SK-N-SH treated with all-trans-retinoic acid at 6 μM for 48 hours (cell line): ENCODE results near the gene TUFT1.

Experiments used
- ATAC-seq: fragments of 200-7000 bp; cut with Tn5 transposase; 3 replicates; pipeline ENCODE4 v1.9.1; 2020; ENCODE audit warnings: mild to moderate bottlenecking, moderate library complexity
- ARNTL ChIP-seq: fragments of 450-650 bp; formaldehyde crosslinking; IDR thresholded peaks from 2 replicates; pipeline ENCODE4 v1.5.0; 2020; ENCODE audit warnings: low read depth, mild to moderate bottlenecking, moderate library complexity, borderline replicate concordance
- BACH2 ChIP-seq: fragments of 250-450 bp; sonication (Bioruptor Pico); IDR thresholded peaks from 2 replicates; pipeline ENCODE4 v1.9.0; 2021; ENCODE audit warnings: mild to moderate bottlenecking, borderline replicate concordance
- CREB5 ChIP-seq: fragments of 250-450 bp; sonication (Bioruptor Pico); IDR thresholded peaks from 2 replicates; pipeline ENCODE4 v1.5.1; 2020; ENCODE audit warnings: low read depth, mild to moderate bottlenecking, moderate library complexity
- CSDC2 ChIP-seq: fragments of 250-450 bp; sonication (Bioruptor Pico); IDR thresholded peaks from 2 replicates; pipeline ENCODE4 v1.5.0; 2020; ENCODE audit warnings: mild to moderate bottlenecking, moderate library complexity
- CSRNP3 ChIP-seq: fragments of 250-450 bp; sonication (Bioruptor Pico); IDR thresholded peaks from 2 replicates; pipeline ENCODE4 v1.5.1; 2021; ENCODE audit warnings: mild to moderate bottlenecking, moderate library complexity
- ESRRG ChIP-seq: fragments of 250-450 bp; sonication (Bioruptor Pico); IDR thresholded peaks from 2 replicates; pipeline ENCODE4 v1.6.1; 2021; ENCODE audit warnings: mild to moderate bottlenecking
- GLIS3 ChIP-seq: fragments of 250-450 bp; sonication (Bioruptor Pico); IDR thresholded peaks from 2 replicates; pipeline ENCODE4 v1.5.0; 2020; ENCODE audit warnings: mild to moderate bottlenecking, moderate library complexity
- ISL1 ChIP-seq: fragments of 250-450 bp; sonication (Bioruptor Pico); IDR thresholded peaks from 2 replicates; pipeline ENCODE4 v2.1.2; 2022; ENCODE audit warnings: mild to moderate bottlenecking, moderate library complexity
- OSR1 ChIP-seq: fragments of 250-450 bp; sonication (Bioruptor Pico); IDR thresholded peaks from 2 replicates; pipeline ENCODE4 v1.8.0; 2022; ENCODE audit warnings: moderate library complexity, mild to moderate bottlenecking, inconsistent platforms
- PATZ1 ChIP-seq: fragments of 250-450 bp; sonication (Bioruptor Pico); IDR thresholded peaks from 2 replicates; pipeline ENCODE4 v1.8.0; 2020; ENCODE audit warnings: mild to moderate bottlenecking, moderate library complexity, borderline replicate concordance
- POU6F1 ChIP-seq: fragments of 250-450 bp; sonication (Bioruptor Pico); IDR thresholded peaks from 2 replicates; pipeline ENCODE4 v1.8.0; 2021; ENCODE audit warnings: low read depth, mild to moderate bottlenecking, moderate library complexity, borderline replicate concordance
- PPARA ChIP-seq: fragments of 250-450 bp; sonication (Bioruptor Pico); IDR thresholded peaks from 2 replicates; pipeline ENCODE4 v1.5.0; 2020; ENCODE audit warnings: mild to moderate bottlenecking, borderline replicate concordance
- RARB ChIP-seq: fragments of 250-450 bp; sonication (Bioruptor Pico); IDR thresholded peaks from 2 replicates; pipeline ENCODE4 v1.8.0; 2021; ENCODE audit warnings: mild to moderate bottlenecking, moderate library complexity
- SNAI2 ChIP-seq: fragments of 250-450 bp; sonication (Bioruptor Pico); IDR thresholded peaks from 2 replicates; pipeline ENCODE4 v1.5.0; 2020; ENCODE audit warnings: mild to moderate bottlenecking, moderate library complexity
- TCF4 ChIP-seq: fragments of 250-450 bp; sonication (Bioruptor Pico); IDR thresholded peaks from 2 replicates; pipeline ENCODE4 v1.8.0; 2021; ENCODE audit warnings: mild to moderate bottlenecking, moderate library complexity, borderline replicate concordance
- TOX ChIP-seq: fragments of 250-450 bp; sonication (Bioruptor Pico); IDR thresholded peaks from 2 replicates; pipeline ENCODE4 v1.8.0; 2021; ENCODE audit warnings: mild to moderate bottlenecking, moderate library complexity, borderline replicate concordance
- ZC3H10 ChIP-seq: fragments of 250-450 bp; sonication (Bioruptor Pico); IDR thresholded peaks from 2 replicates; pipeline ENCODE4 v1.5.1; 2021; ENCODE audit warnings: mild to moderate bottlenecking, moderate library complexity
- ZFP3 ChIP-seq: fragments of 250-450 bp; sonication (Bioruptor Pico); IDR thresholded peaks from 2 replicates; pipeline ENCODE4 v1.5.0; 2020; ENCODE audit warnings: mild to moderate bottlenecking, moderate library complexity
- ZFP30 ChIP-seq: fragments of 450-650 bp; formaldehyde crosslinking; IDR thresholded peaks from 2 replicates; pipeline ENCODE4 v1.5.0; 2022; ENCODE audit warnings: mild to moderate bottlenecking, moderate library complexity
- ZNF565 ChIP-seq: fragments of 450-650 bp; formaldehyde crosslinking; conservative IDR thresholded peaks from 2 replicates; pipeline ENCODE4 v1.5.0; 2020; ENCODE audit warnings: low read depth, mild to moderate bottlenecking, moderate library complexity
- ZNF70 ChIP-seq: fragments of 450-650 bp; formaldehyde crosslinking; IDR thresholded peaks from 2 replicates; pipeline ENCODE4 v1.5.0; 2020; ENCODE audit warnings: mild to moderate bottlenecking, moderate library complexity
- ZNF8 ChIP-seq: fragments of 450-650 bp; formaldehyde crosslinking; IDR thresholded peaks from 2 replicates; pipeline ENCODE4 v1.5.0; 2020; ENCODE audit warnings: mild to moderate bottlenecking, moderate library complexity

Gene TUFT1

GRCh38 chr1:151515265-151515664 lies 24.8 kb upstream of the TUFT1 start (continued):
- TF ChIP-seq CREB5 (CRISPR knock-in tag) (no peak), ESRRG (no peak), CSRNP3 (no peak), CSDC2 (CRISPR knock-in tag) (no peak), ZNF8 (no peak), ZC3H10 (CRISPR knock-in tag) (no peak), TOX (CRISPR knock-in tag) (no peak)
- TF ChIP-seq, all 23 proteins: peak for 0

GRCh38 chr1:151516031-151516511 lies 24.0 kb upstream of the TUFT1 start:
- no peak for ATAC-seq
- TF ChIP-seq ZNF8 (no peak), PPARA (CRISPR knock-in tag) (no peak), GLIS3 (CRISPR knock-in tag) (no peak), ZFP30 (no peak), ESRRG (no peak), ARNTL (CRISPR knock-in tag) (no peak), RARB (no peak), PATZ1 (CRISPR knock-in tag) (no peak), BACH2 (no peak), TOX (CRISPR knock-in tag) (no peak), SNAI2 (CRISPR knock-in tag) (no peak), CSRNP3 (no peak), CSDC2 (CRISPR knock-in tag) (no peak), ZC3H10 (CRISPR knock-in tag) (no peak), CREB5 (CRISPR knock-in tag) (no peak), ZNF70 (no peak), ZNF565 (CRISPR knock-in tag) (no peak), ZFP3 (CRISPR knock-in tag) (no peak), OSR1 (CRISPR knock-in tag) (no peak), TCF4 (no peak)

- ATAC-seq: no peak
- TF ChIP-seq OSR1 (CRISPR knock-in tag): no peak
Measured at GRCh38 chr1:151518431-151518830, 21.7 kb upstream of the TUFT1 start.

- no peak for TF ChIP-seq PPARA (CRISPR knock-in tag)
- TF ChIP-seq ISL1: no peak
- TF ChIP-seq CSDC2 (CRISPR knock-in tag): no peak
- no peak for TF ChIP-seq ARNTL (CRISPR knock-in tag)
- TF ChIP-seq BACH2: no peak
- no peak for TF ChIP-seq PATZ1 (CRISPR knock-in tag)
- no peak for TF ChIP-seq ZNF565 (CRISPR knock-in tag)
- no peak for TF ChIP-seq ZNF70
- no peak for TF ChIP-seq OSR1 (CRISPR knock-in tag)
- TF ChIP-seq ZNF8: no peak
- no peak for TF ChIP-seq CREB5 (CRISPR knock-in tag)
- TF ChIP-seq TOX (CRISPR knock-in tag): no peak
- TF ChIP-seq RARB: no peak
- TF ChIP-seq GLIS3 (CRISPR knock-in tag): no peak
- TF ChIP-seq POU6F1: no peak
- no peak for TF ChIP-seq TCF4
- TF ChIP-seq SNAI2 (CRISPR knock-in tag): no peak
- TF ChIP-seq ZFP3 (CRISPR knock-in tag): no peak
- TF ChIP-seq, all 23 proteins: peak for 0
- ATAC-seq: no peak
Measured at GRCh38 chr1:151518936-151519335, 21.2 kb upstream of the TUFT1 start.
